Psoas muscle (tissue), 8 donors: ENCODE measurements around the gene GDPD5. TPM values are rescaled to one million over a fixed set of nuclear protein-coding genes. Genes with fewer than 3 reads are reported as not detected.

Experiments
- ATAC-seq, 4 donors: fragments of 200-7000 bp; cut with Tn5 transposase; one replicate each; pipeline ENCODE4 v1.9.1; 2020; ENCODE audit warnings: moderate library complexity in 3 of 4, mild to moderate bottlenecking in 2 of 4
- DNase-seq, 2 donors: peaks; one replicate each; pipeline ENCODE4 v3.0.0-alpha.2; 2020
- H3K27ac ChIP-seq: fragments of 200-600 bp; one replicate; pipeline ENCODE4 v1.8.0; 2022
- H3K27me3 ChIP-seq, 3 donors: fragments of 200-600 bp in 1 of 3; one replicate each; pipeline versions ENCODE4 v1.6.1 to v1.8.0; 2013 to 2022; ENCODE audit warnings: low read length in 2 of 3, mild to moderate bottlenecking in 2 of 3, moderate library complexity in 1 of 3; ENCODE audit not compliant: insufficient read depth in 3 of 3
- H3K36me3 ChIP-seq, 2 donors: fragments of 200-600 bp in 1 of 2; one replicate each; pipeline versions ENCODE4 v1.6.1 to v1.8.0; 2013 to 2022; ENCODE audit warnings: low read depth in 1 of 2, mild to moderate bottlenecking in 1 of 2, moderate library complexity in 1 of 2; ENCODE audit not compliant: insufficient read depth in 1 of 2
- H3K4me1 ChIP-seq: fragments of 200-600 bp; one replicate; pipeline ENCODE4 v1.8.0; 2022
- H3K4me3 ChIP-seq: fragments of 200-600 bp; one replicate; pipeline ENCODE4 v1.8.0; 2022; ENCODE audit warnings: mild to moderate bottlenecking
- H3K9me3 ChIP-seq: fragments of 200-600 bp; one replicate; pipeline ENCODE4 v1.8.0; 2022
- CTCF ChIP-seq: fragments of 200-600 bp; IDR thresholded peaks from one replicate; pipeline ENCODE4 v1.8.0; 2022; ENCODE audit warnings: antibody characterized with exemption
- WGBS, 3 donors: extraction: QIAGEN DNeasy Blood & Tissue Kit; methylation state at CpG; one replicate each; pipeline versions ENCODE4 v1.1.6 to v1.1.7; 2013; 5-methylcytosine and 5-hydroxymethylcytosine counted together
- intact Hi-C, 2 donors: fragments of 100-400 bp; cut with DNase I; formaldehyde crosslinking; loops; one replicate each; pipeline versions ENCODE4 v1.11.0 to v1.14.2; 2022
- polyA plus RNA-seq, 3 donors: library from polyadenylated mRNA; stranded (reverse); fragments of 200-250 nt; gene quantifications; one replicate each; pipeline ENCODE4 v1.2.3, GENCODE V29; 2013
- total RNA-seq, 4 donors: library from RNA; stranded (reverse); fragmentation: NEBNext Ultra II Directional in 2 of 4; extraction: Animal tissue kit (Norgen Biotek cat#: 25700) in 2 of 4; gene quantifications; one replicate each; pipeline versions ENCODE4 v1.2.1 to v1.2.4, GENCODE V29; 2021 to 2023
- donor health status: healthy with polysubstance abuse.
- donor health status: DM: no; HTN: no; CAD: no; lungs with moderate emphysema.
- donor health status: Bipolar disorder and iron deficiency.
- donor health status: healthy.
- donor health status: DM: yes; HTN: yes; CAD: no.
- donor health status: DM: no; HTN: no; CAD: no.
- donor health status: DM: no; HTN: no; CAD: no.
- donor health status: DM: yes; HTN: yes; CAD: no.

The GDPD5 gene
- total and polyA plus RNA-seq, 7 donors: 2.7 to 16.5 (median 11.5) TPM

- peaks cover 7 to 61% of the 10 kb centered on the region in 2 donors for H3K36me3 ChIP-seq
- H3K4me1 ChIP-seq: peaks cover 10% of the 10 kb centered on the region
- H3K9me3 ChIP-seq: no peaks in the 10 kb centered on the region
- DNase-seq: no peak
- no peak overlapping the region for H3K4me3 ChIP-seq
- intact Hi-C loops: no loop called here
- ATAC-seq: no peak
- no peaks in the 10 kb centered on the region for H3K27me3 ChIP-seq
- no peak for TF ChIP-seq CTCF
- WGBS, 3 donors: 91 to 98% (median 94%) methylated on average over 2 of the region's 2 CpGs
- no peak overlapping the region for H3K27ac ChIP-seq
Measured at GRCh38 chr11:75408957-75409219, 116.9 kb downstream of the GDPD5 start.

- DNase-seq (no peak), ATAC-seq (no peak)
- peaks cover 26% of the 10 kb centered on the region for H3K4me1 ChIP-seq
- H3K4me3 ChIP-seq: no peak overlapping the region
- H3K27me3 ChIP-seq: no peaks in the 10 kb centered on the region
- peaks cover 23 to 64% of the 10 kb centered on the region in 2 donors for H3K36me3 ChIP-seq
- intact Hi-C loops: no loop called here
- 26 to 35% (median 32%) methylated on average over 1 of the region's 1 CpG for WGBS, 3 donors
- H3K27ac ChIP-seq: no peak overlapping the region
- TF ChIP-seq CTCF: no peak
- no peaks in the 10 kb centered on the region for H3K9me3 ChIP-seq
Measured at GRCh38 chr11:75406338-75406777, 119.4 kb downstream of the GDPD5 start.

GRCh38 chr11:75403983-75404658 lies 121.6 kb downstream of the GDPD5 start:
- Histone ChIP-seq H3K27ac (peak overlapping the region; percentile 36), H3K27me3 (no peaks in the 10 kb centered on the region), H3K4me1 (peaks cover 36% of the 10 kb centered on the region), H3K36me3 (peaks cover 23 to 80% of the 10 kb centered on the region in 2 donors), H3K9me3 (no peaks in the 10 kb centered on the region), H3K4me3 (no peak overlapping the region)
- DNase-seq (no peak), ATAC-seq (no peak)
- intact Hi-C loops: no loop called here
- TF ChIP-seq CTCF: no peak
- WGBS, 3 donors: 79 to 86% (median 80%) methylated on average over 15 of the region's 15 CpGs

GRCh38 chr11:75403037-75403436 lies 122.7 kb downstream of the GDPD5 start:
- Histone ChIP-seq H3K4me3 (peak overlapping the region; percentile 78), H3K4me1 (peaks cover 36% of the 10 kb centered on the region), H3K27me3 (no peaks in the 10 kb centered on the region), H3K27ac (peak overlapping the region; percentile 91), H3K36me3 (peaks cover 23 to 76% of the 10 kb centered on the region in 2 donors), H3K9me3 (no peaks in the 10 kb centered on the region)
- WGBS, 3 donors: 65 to 90% (median 79%) methylated on average over 1 of the region's 1 CpG
- ATAC-seq (no peak), DNase-seq (no peak)
- TF ChIP-seq CTCF: no peak
- intact Hi-C loops: no loop called here
